Panc1 (cell line): ENCODE results near the gene KRT36. TPM values are rescaled to one million over a fixed set of nuclear protein-coding genes. Genes with fewer than 3 reads are reported as not detected.

ENCODE experiments used
- ATAC-seq: fragments of 200-7000 bp; cut with Tn5 transposase; 2 replicates; pipeline ENCODE4 v1.9.1; 2020; ENCODE audit warnings: mild to moderate bottlenecking, moderate library complexity
- BruUV-seq: library from RNA; stranded (reverse); fragments of 400-500 nt; replicated peaks from 2 replicates; lab custom pipeline; 2021; lab: Mats Ljungman, UMichigan
- CTCF ChIA-PET: fragments of 300-600 bp; sonication (Branson Sonifier 250); formaldehyde crosslinking; loops from one replicate; lab custom pipeline; 2022; ENCODE audit warnings: antibody characterized with exemption; lab: Charles Lee
- POLR2A ChIA-PET: fragments of 300-600 bp; sonication (Branson Sonifier 250); formaldehyde crosslinking; loops from one replicate; lab custom pipeline; 2022; ENCODE audit warnings: antibody characterized with exemption; lab: Charles Lee
- DNase-seq: peaks from one replicate; pipeline ENCODE4 v3.0.0-alpha.2; 2010; ENCODE audit warnings: low read depth, low spot score
- H3K27ac ChIP-seq: 2 replicates; pipeline ENCODE4 v1.5.1; 2011; ENCODE audit warnings: mild to moderate bottlenecking, low read length, inconsistent platforms
- H3K27me3 ChIP-seq: fragments of 200-500 bp; sonication (Bioruptor generic); 2 replicates; pipeline ENCODE4 v1.6.0; 2014; ENCODE audit warnings: low read length, inconsistent platforms; ENCODE audit not compliant: control insufficient read depth, insufficient read depth
- H3K36me3 ChIP-seq: fragments of 200-500 bp; sonication (Bioruptor generic); 2 replicates; pipeline ENCODE4 v1.5.1; 2014; ENCODE audit warnings: inconsistent platforms, mild to moderate bottlenecking, low read length, moderate library complexity; ENCODE audit not compliant: control insufficient read depth, insufficient read depth
- H3K4me1 ChIP-seq: 2 replicates; pipeline ENCODE4 v1.5.1; 2011; ENCODE audit warnings: inconsistent platforms, mild to moderate bottlenecking, low read length, moderate library complexity; ENCODE audit not compliant: control insufficient read depth, insufficient read depth
- H3K4me3 ChIP-seq, 2 experiments: 2 replicates each; pipeline ENCODE4 v1.5.1; 2011 to 2012; ENCODE audit warnings: low read depth in 2 of 2, low read length in 2 of 2, mild to moderate bottlenecking in 2 of 2, inconsistent platforms in 1 of 2, moderate library complexity in 1 of 2
- H3K9me3 ChIP-seq: fragments of 200-500 bp; sonication (Bioruptor generic); 2 replicates; pipeline ENCODE4 v1.5.1; 2014; ENCODE audit warnings: low read depth, mild to moderate bottlenecking, inconsistent platforms, low read length, moderate library complexity; ENCODE audit not compliant: control insufficient read depth, insufficient read depth
- CTCF ChIP-seq: fragments of 450-650 bp; IDR thresholded peaks from 2 replicates; pipeline ENCODE4 v1.5.1; 2017; ENCODE audit warnings: mild to moderate bottlenecking
- POLR2AphosphoS5 ChIP-seq: IDR thresholded peaks from 2 replicates; pipeline ENCODE4 v1.6.1; 2012; ENCODE audit warnings: mild to moderate bottlenecking, low read depth, low read length, moderate library complexity
- REST ChIP-seq, 2 experiments: IDR thresholded peaks; 2 replicates each; pipeline ENCODE4 v1.6.1; 2011 to 2012; ENCODE audit warnings: low read depth in 2 of 2, control low read depth in 1 of 2, low read length in 1 of 2, mild to moderate bottlenecking in 1 of 2, moderate library complexity in 1 of 2; ENCODE audit not compliant: insufficient read depth in 1 of 2
- SIN3A ChIP-seq: IDR thresholded peaks from 2 replicates; pipeline ENCODE4 v1.6.1; 2012; ENCODE audit warnings: low read depth, mild to moderate bottlenecking, low read length, moderate library complexity, borderline replicate concordance; ENCODE audit not compliant: insufficient read depth
- TCF7L2 ChIP-seq: IDR thresholded peaks from 2 replicates; pipeline ENCODE4 v1.6.1; 2011; ENCODE audit warnings: mild to moderate bottlenecking, low read depth, low read length, inconsistent platforms
- in situ Hi-C: cut with HindIII; loops from 2 replicates; pipeline ENCODE4 v1.10.0; 2016; ENCODE audit warnings: low sequenced_read_pairs, low pct_unique_long_range_greater_than_20kb
- intact Hi-C: fragments of 100-400 bp; cut with micrococcal nuclease; formaldehyde crosslinking; loops from one replicate; pipeline ENCODE4 v1.10.0; 2022; ENCODE audit not compliant: unreplicated experiment
- total RNA-seq: library from RNA; stranded (reverse); gene quantifications from one replicate; pipeline ENCODE4 v1.2.1, GENCODE V29; 2021; ENCODE audit not compliant: unreplicated experiment

KRT36 gene
- total RNA-seq, 1 experiment from 2014 or later: not detected

- ATAC-seq (no peak), DNase-seq (no peak)
- in situ Hi-C loops: no loop called here
- TF ChIP-seq REST (IDR thresholded peaks at IDR 0.05; ENCODE audit: insufficient read depth in 1 of 2, low read depth in 2 of 2, low read length in 1 of 2) (no peak), TCF7L2 (no peak)
- H3K9me3 ChIP-seq: peaks cover 5% of the 10 kb centered on the region; the same call in 1 of the 2 replicates
- no peaks in the 10 kb centered on the region for H3K36me3 ChIP-seq
- H3K27ac ChIP-seq: no peak overlapping the region
- ChIA-PET POLR2A (interaction anchor here (0.6 kb wide), 2 partner anchors 26 to 1483 kb away, joined by 3 to 11 read pairs; no protein-coding TSS in a partner anchor), CTCF (no interaction called here)
- intact Hi-C loops: loop anchor here (10.0 kb wide), 1 partner anchor 62 kb away; the partner anchor contains the start of gene KRT34
- BruUV-seq: no TSS peak
- no peak overlapping the region for H3K4me3 ChIP-seq
- H3K27me3 ChIP-seq: no peaks in the 10 kb centered on the region
- H3K4me1 ChIP-seq: no peaks in the 10 kb centered on the region
Observed at GRCh38 chr17:41446806-41447205, 42.9 kb downstream of the KRT36 start.

GRCh38 chr17:41444640-41445039, 45.1 kb downstream of the KRT36 start:
- Histone ChIP-seq H3K9me3 (no peaks in the 10 kb centered on the region), H3K27ac (no peak overlapping the region), H3K4me3 (no peak overlapping the region), H3K4me1 (no peaks in the 10 kb centered on the region), H3K36me3 (no peaks in the 10 kb centered on the region), H3K27me3 (no peaks in the 10 kb centered on the region)
- ChIA-PET POLR2A (no interaction called here), CTCF (no interaction called here)
- intact Hi-C loops: loop anchor here (10.0 kb wide), 1 partner anchor 60 kb away; the partner anchor contains the start of gene KRT34
- no peak for TF ChIP-seq TCF7L2
- TF ChIP-seq CTCF: no peak
- no peak for TF ChIP-seq REST (IDR thresholded peaks at IDR 0.05; ENCODE audit: insufficient read depth in 1 of 2, low read depth in 2 of 2, low read length in 1 of 2)
- TF ChIP-seq POLR2AphosphoS5: no peak
- no peak for TF ChIP-seq SIN3A
- DNase-seq (no peak), ATAC-seq (no peak)
- in situ Hi-C loops: no loop called here
- BruUV-seq: no TSS peak
